ENCODE measurements around the gene FXYD2. TPM values are rescaled to one million over a fixed set of nuclear protein-coding genes. Genes with fewer than 3 reads are reported as not detected.

FXYD2 gene
- total and polyA plus RNA-seq, 2 donors (not counting 3 experiments of a cell fraction or from before 2014, with no cell fraction given): 0.99 to 1.8 TPM

DNA sequence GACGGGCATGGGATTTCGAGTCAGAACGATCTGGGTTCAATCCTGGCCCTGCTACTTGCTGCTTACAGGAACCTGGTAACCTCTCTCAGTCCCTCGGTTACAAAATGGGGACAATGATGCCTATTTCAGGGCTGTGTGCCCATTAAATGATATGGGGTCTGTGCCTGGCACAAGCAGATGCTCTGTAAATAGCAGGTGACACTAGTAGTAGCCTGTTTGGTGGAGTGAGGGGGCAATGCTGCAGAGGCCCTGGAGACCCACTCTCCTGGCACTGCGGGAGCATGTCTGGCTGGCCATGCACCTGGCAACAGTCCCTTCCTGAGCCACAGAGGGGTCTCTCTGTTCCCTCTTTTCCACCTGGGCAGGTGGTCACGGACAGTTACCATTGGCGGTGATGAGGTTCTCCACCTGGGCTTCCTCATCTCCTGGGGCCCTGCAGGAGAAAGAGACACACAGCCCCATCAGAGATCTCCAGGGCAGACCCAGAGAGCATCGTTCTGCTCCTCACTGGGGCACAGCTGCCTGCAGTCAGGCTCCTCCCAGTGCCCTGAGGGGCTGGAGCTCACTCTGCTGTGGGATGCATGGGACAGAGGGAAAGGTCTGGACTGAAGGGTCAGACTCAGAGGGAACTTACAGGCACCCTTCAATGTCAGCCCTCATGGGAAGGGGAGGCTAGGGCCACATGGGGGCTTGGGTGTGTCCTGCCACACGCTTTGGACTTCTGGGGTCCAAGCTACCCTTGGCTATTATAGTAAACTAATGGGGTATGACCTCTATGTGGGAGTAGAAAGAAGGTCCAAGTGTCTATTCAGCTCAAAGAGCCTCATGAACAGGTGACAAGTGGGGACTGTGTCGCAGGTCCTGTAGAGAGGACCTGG is 15.6 kb upstream of the FXYD2 start:
- intact Hi-C loops (cut with micrococcal nuclease): no loop called here
- FAIRE-seq: no peak

DNA sequence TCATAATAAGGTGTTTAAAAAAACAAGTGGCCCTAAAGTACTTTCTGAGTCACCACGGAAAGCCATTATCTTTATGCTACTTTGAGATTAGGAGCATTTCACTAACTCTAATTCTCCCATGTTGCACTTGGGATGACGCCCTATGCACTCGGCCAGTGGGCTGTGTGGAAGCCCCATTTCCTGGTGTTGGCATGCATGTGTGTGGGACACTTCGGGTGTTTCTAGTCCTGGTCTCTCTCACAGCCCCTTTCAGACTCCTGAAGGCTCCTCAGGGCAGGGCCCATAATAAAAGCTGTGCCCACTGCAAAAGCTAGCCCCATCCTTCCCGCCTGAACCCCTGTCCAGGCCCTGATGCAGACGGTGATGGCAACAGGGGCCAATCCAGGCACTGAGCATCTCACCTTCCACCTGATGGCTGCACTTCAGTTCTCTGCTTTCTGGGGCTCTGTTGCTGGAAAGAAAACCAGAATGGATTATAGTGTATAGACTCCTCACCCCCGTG is 14.9 kb upstream of the FXYD2 start:
- H3K4me1 ChIP-seq (ENCODE audit: control insufficient read depth, extremely low read depth, insufficient read depth, low read length): no peaks in the 10 kb centered on the region
- no peak overlapping the region for H3K4me2 ChIP-seq (ENCODE audit: insufficient read depth, low read length)
- H3K9me3 ChIP-seq (replicated peaks; ENCODE audit: control insufficient read depth, insufficient read depth, low read length): no peaks in the 10 kb centered on the region
- no peaks in the 10 kb centered on the region for H3K36me3 ChIP-seq (ENCODE audit: control insufficient read depth in 2 of 2, extremely low read depth in 1 of 2, insufficient read depth in 2 of 2, low read length in 2 of 2)
- ChIA-PET CTCF (interaction anchor here (1.3 to 7.8 kb wide), 4 partner anchors 22 to 108 kb away, joined by 3 to 229 read pairs (median 4); no protein-coding TSS in a partner anchor), POLR2A (no interaction called here)
- BruUV-seq (replicated peaks): no TSS peak
- H3K79me2 ChIP-seq (ENCODE audit: control insufficient read depth, insufficient read depth, low read length): no peaks in the 10 kb centered on the region
- intact Hi-C loops (cut with micrococcal nuclease) (no loop called here), dilution Hi-C loops (cut with MboI; ENCODE audit: extremely low pct_ligation_motif_present, low sequenced_read_pairs) (no loop called here)
- H3K27ac ChIP-seq (ENCODE audit: insufficient read depth, low read depth, low read length): no peak overlapping the region
- H4K20me1 ChIP-seq (replicated peaks; ENCODE audit: control insufficient read depth, extremely low read depth, insufficient read depth, low read length): no peaks in the 10 kb centered on the region
- no peak overlapping the region for H3K4me3 ChIP-seq (replicated peaks in 1 of 3; ENCODE audit: insufficient read depth in 1 of 3, low read depth in 1 of 3, low read length in 3 of 3)
- H2AFZ ChIP-seq (ENCODE audit: low read depth, low read length): no peak overlapping the region
- TF ChIP-seq EZH2 (IDR thresholded peaks at IDR 0.05; ENCODE audit: borderline replicate concordance, low read depth, low read length, severe bottlenecking) (no peak), FOS (IDR thresholded peaks at IDR 0.05; ENCODE audit: borderline replicate concordance, insufficient read depth, low read length) (no peak), POLR2A (IDR thresholded peaks at IDR 0.05; ENCODE audit: low read depth, low read length) (no peak), POLR2AphosphoS5 (IDR thresholded peaks at IDR 0.05; ENCODE audit: insufficient read depth, low read depth, low read length) (no peak), MYC (IDR thresholded peaks at IDR 0.05; ENCODE audit: low read depth, low read length) (no peak), GATA2 (IDR thresholded peaks at IDR 0.05; ENCODE audit: insufficient read depth, insufficient read length, low read depth, low read length) (no peak), JUN (IDR thresholded peaks at IDR 0.05; ENCODE audit: borderline replicate concordance, insufficient read depth, insufficient read length, low read depth) (no peak)
- TF ChIP-seq, protein P1, sequence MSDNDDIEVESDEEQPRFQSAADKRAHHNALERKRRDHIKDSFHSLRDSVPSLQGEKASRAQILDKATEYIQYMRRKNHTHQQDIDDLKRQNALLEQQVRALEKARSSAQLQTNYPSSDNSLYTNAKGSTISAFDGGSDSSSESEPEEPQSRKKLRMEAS (IDR thresholded peaks at IDR 0.05; ENCODE audit: insufficient read depth, insufficient read length): no peak
- TF ChIP-seq, protein P2, sequence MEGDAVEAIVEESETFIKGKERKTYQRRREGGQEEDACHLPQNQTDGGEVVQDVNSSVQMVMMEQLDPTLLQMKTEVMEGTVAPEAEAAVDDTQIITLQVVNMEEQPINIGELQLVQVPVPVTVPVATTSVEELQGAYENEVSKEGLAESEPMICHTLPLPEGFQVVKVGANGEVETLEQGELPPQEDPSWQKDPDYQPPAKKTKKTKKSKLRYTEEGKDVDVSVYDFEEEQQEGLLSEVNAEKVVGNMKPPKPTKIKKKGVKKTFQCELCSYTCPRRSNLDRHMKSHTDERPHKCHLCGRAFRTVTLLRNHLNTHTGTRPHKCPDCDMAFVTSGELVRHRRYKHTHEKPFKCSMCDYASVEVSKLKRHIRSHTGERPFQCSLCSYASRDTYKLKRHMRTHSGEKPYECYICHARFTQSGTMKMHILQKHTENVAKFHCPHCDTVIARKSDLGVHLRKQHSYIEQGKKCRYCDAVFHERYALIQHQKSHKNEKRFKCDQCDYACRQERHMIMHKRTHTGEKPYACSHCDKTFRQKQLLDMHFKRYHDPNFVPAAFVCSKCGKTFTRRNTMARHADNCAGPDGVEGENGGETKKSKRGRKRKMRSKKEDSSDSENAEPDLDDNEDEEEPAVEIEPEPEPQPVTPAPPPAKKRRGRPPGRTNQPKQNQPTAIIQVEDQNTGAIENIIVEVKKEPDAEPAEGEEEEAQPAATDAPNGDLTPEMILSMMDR (IDR thresholded peaks at IDR 0.05; ENCODE audit: extremely low read depth in 1 of 2, insufficient read depth in 1 of 2, low read depth in 1 of 2, low read length in 2 of 2): no peak
- no peak overlapping the region for H3K9ac ChIP-seq (replicated peaks; ENCODE audit: extremely low read depth, insufficient read depth, low read length)
- no peak for FAIRE-seq
- no peak for DNase-seq (ENCODE audit: low read depth, low spot score)
- no peaks in the 10 kb centered on the region for H3K9me1 ChIP-seq (replicated peaks; ENCODE audit: control insufficient read depth, extremely low read depth, insufficient read depth, low read length)
- peaks cover 0 to 7% of the 10 kb centered on the region in 2 experiments for H3K27me3 ChIP-seq (ENCODE audit: control insufficient read depth in 2 of 2, insufficient read depth in 2 of 2, low read length in 2 of 2)

More for the DNA sequence above, 15.6 kb upstream of the FXYD2 start:
- H3K9me3 ChIP-seq (replicated peaks; ENCODE audit: control insufficient read depth, insufficient read depth, low read length): no peaks in the 10 kb centered on the region
- H3K4me3 ChIP-seq (replicated peaks in 1 of 3; ENCODE audit: insufficient read depth in 1 of 3, low read depth in 1 of 3, low read length in 3 of 3): no peak overlapping the region
- no peak overlapping the region for H3K27ac ChIP-seq (ENCODE audit: insufficient read depth, low read depth, low read length)
- H3K9ac ChIP-seq (replicated peaks; ENCODE audit: extremely low read depth, insufficient read depth, low read length): no peak overlapping the region
- H3K4me1 ChIP-seq (ENCODE audit: control insufficient read depth, extremely low read depth, insufficient read depth, low read length): no peaks in the 10 kb centered on the region
- peaks cover 0 to 7% of the 10 kb centered on the region in 2 experiments for H3K27me3 ChIP-seq (ENCODE audit: control insufficient read depth in 2 of 2, insufficient read depth in 2 of 2, low read length in 2 of 2)
- DNase-seq (ENCODE audit: low read depth, low spot score): no peak
- no peaks in the 10 kb centered on the region for H3K79me2 ChIP-seq (ENCODE audit: control insufficient read depth, insufficient read depth, low read length)
- H3K4me2 ChIP-seq (ENCODE audit: insufficient read depth, low read length): no peak overlapping the region
- no TSS peak for BruUV-seq (replicated peaks)
- H3K9me1 ChIP-seq (replicated peaks; ENCODE audit: control insufficient read depth, extremely low read depth, insufficient read depth, low read length): no peaks in the 10 kb centered on the region
- no peaks in the 10 kb centered on the region for H3K36me3 ChIP-seq (ENCODE audit: control insufficient read depth in 2 of 2, extremely low read depth in 1 of 2, insufficient read depth in 2 of 2, low read length in 2 of 2)
- no peaks in the 10 kb centered on the region for H4K20me1 ChIP-seq (replicated peaks; ENCODE audit: control insufficient read depth, extremely low read depth, insufficient read depth, low read length)
- CTCF ChIA-PET: interaction anchor here (1.3 to 7.8 kb wide), 2 partner anchors 23 to 108 kb away, joined by 5 to 229 read pairs; no protein-coding TSS in a partner anchor
- dilution Hi-C loops (cut with MboI; ENCODE audit: extremely low pct_ligation_motif_present, low sequenced_read_pairs): no loop called here
- H2AFZ ChIP-seq (ENCODE audit: low read depth, low read length): no peak overlapping the region
- TF ChIP-seq POLR2AphosphoS5 (IDR thresholded peaks at IDR 0.05; ENCODE audit: insufficient read depth, low read depth, low read length): no peak
- POLR2A ChIA-PET: no interaction called here

All from endothelial cell of umbilical vein (primary cell).